Spleen (tissue), 11 donors: ENCODE data around the gene RND1. TPM values are rescaled to one million over a fixed set of nuclear protein-coding genes. Genes with fewer than 3 reads are reported as not detected.
A peak's percentile ranks its signal among the peaks of the same experiment; 100 is the strongest.

ENCODE experiments used
- DNase-seq: peaks from one replicate; pipeline ENCODE4 v3.0.0-alpha.2; 2020
- H3K27ac ChIP-seq, 8 donors: fragments of 200-600 bp; sonication (generic) in 7 of 8; 1 replicate in 4 of 8; 2 replicates in 4 of 8; pipeline versions ENCODE4 v1.5.0 to v1.8.0; 2016 to 2021; ENCODE audit warnings: inconsistent platforms in 4 of 8, mild to moderate bottlenecking in 4 of 8, moderate library complexity in 1 of 8
- H3K27me3 ChIP-seq, 7 donors: fragments of 200-600 bp; sonication (generic) in 6 of 7; replicated peaks in 1 of 7; 1 replicate in 4 of 7; 2 replicates in 3 of 7; pipeline versions ENCODE4 v1.5.0 to v1.8.0; 2016 to 2021; ENCODE audit warnings: inconsistent platforms in 3 of 7, mild to moderate bottlenecking in 1 of 7
- H3K36me3 ChIP-seq, 6 donors: fragments of 200-600 bp; sonication (generic) in 5 of 6; 1 replicate in 4 of 6; 2 replicates in 2 of 6; pipeline versions ENCODE4 v1.5.0 to v1.8.0; 2016 to 2021; ENCODE audit warnings: inconsistent platforms in 2 of 6
- H3K4me1 ChIP-seq, 6 donors: fragments of 200-600 bp; sonication (generic) in 5 of 6; 1 replicate in 3 of 6; 2 replicates in 3 of 6; pipeline versions ENCODE4 v1.5.0 to v1.8.0; 2016 to 2021; ENCODE audit warnings: inconsistent platforms in 3 of 6
- H3K4me3 ChIP-seq, 8 donors: fragments of 200-600 bp; sonication (generic) in 7 of 8; 1 replicate in 4 of 8; 2 replicates in 4 of 8; pipeline versions ENCODE4 v1.5.0 to v1.8.0; 2016 to 2021; ENCODE audit warnings: inconsistent platforms in 4 of 8, mild to moderate bottlenecking in 4 of 8, moderate library complexity in 2 of 8
- H3K9me3 ChIP-seq, 8 donors: fragments of 200-600 bp; sonication (generic) in 7 of 8; 1 replicate in 4 of 8; 2 replicates in 4 of 8; pipeline versions ENCODE4 v1.5.0 to v1.8.0; 2016 to 2021; ENCODE audit warnings: inconsistent platforms in 4 of 8
- POLR2A ChIP-seq, 3 donors: fragments of 450-650 bp; IDR thresholded peaks; one replicate each; pipeline ENCODE4 v1.5.1; 2017; ENCODE audit warnings: antibody characterized with exemption in 3 of 3, mild to moderate bottlenecking in 1 of 3
- POLR2AphosphoS5 ChIP-seq, 3 donors: sonication (generic); formaldehyde crosslinking; IDR thresholded peaks; one replicate each; pipeline ENCODE4 v1.5.1; 2017; ENCODE audit warnings: antibody characterized with exemption in 3 of 3
- WGBS, 5 donors: extraction: QIAGEN DNeasy Blood & Tissue Kit in 3 of 5; methylation state at CpG; one replicate each; pipeline versions ENCODE4 v1.1.5 to v1.1.7; 2013 to 2018; 5-methylcytosine and 5-hydroxymethylcytosine counted together
- intact Hi-C: fragments of 100-400 bp; cut with DNase I; formaldehyde crosslinking; loops from one replicate; pipeline ENCODE4 v1.15.0; 2023; ENCODE audit warnings: low total_unique reads
- polyA plus RNA-seq, 3 donors: library from polyadenylated mRNA; stranded (reverse); fragments of 200-250 nt; gene quantifications; one replicate each; pipeline ENCODE4 v1.2.1, GENCODE V29; 2013
- total RNA-seq, 7 donors: library from RNA; depleted of rRNA in 3 of 7; stranded (reverse); fragments of >200 nt in 3 of 7; fragmentation: NEBNext Ultra II Directional in 4 of 7; extraction: Animal tissue kit (Norgen Biotek cat#: 25700) in 4 of 7; gene quantifications; one replicate each; pipeline versions ENCODE4 v1.1.0 to v1.2.1, GENCODE V29; 2016 to 2021
- TF ChIP-seq, protein P1 (sequence below), 11 experiments: fragments of 200-600 bp in 7 of 11; fragments of 450-650 bp in 4 of 11; sonication (generic) in 4 of 11; IDR thresholded peaks in 8 of 11; conservative IDR thresholded peaks in 3 of 11; 1 replicate in 7 of 11; 2 replicates in 4 of 11; pipeline versions ENCODE4 v1.4.0 to v1.8.0; 2016 to 2021; ENCODE audit warnings: antibody characterized with exemption in 11 of 11, inconsistent platforms in 4 of 11, mild to moderate bottlenecking in 1 of 11
- donor health status: healthy with polysubstance abuse.
- donor health status: DM: no; HTN: no; CAD: no; lungs with moderate emphysema.
- donor health status: DM: no; HTN: no; CAD: no.
- donor health status: Bipolar disorder and iron deficiency.
- donor health status: healthy.
- donor health status: DM: no; HTN: no; CAD: no.
- donor health status: DM: yes; HTN: yes; CAD: no.

The RND1 gene
- total and polyA plus RNA-seq, 10 donors = 0.65 to 3.0 (median 1.0) TPM

DNA sequence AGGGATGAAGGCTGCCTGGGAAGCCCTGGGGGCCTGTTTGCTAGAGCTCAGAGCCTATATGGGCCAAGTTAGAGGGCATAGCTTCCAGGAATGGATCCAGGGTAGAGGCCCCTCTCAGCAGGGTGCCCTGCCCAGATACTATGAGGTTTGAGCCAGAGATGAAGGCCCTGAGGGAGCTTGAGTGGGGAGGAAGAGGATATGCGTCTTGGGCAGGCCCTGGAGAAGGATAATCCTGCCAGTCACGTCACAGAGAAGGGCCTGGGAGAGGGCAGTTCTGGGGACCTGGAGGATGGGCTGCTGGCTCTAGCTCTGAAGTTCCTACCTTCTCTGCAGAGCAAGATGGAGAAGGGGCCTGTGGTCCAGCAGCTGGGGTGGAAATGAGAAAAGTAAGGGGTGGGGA is 53.3 kb downstream of the RND1 start:
- peaks cover 0 to 21% (median 5%) of the 10 kb centered on the region in 7 donors for H3K27me3 ChIP-seq
- no peaks in the 10 kb centered on the region for H3K36me3 ChIP-seq
- TF ChIP-seq POLR2A (IDR thresholded peaks at IDR 0.05) = no peak
- no peak for TF ChIP-seq POLR2AphosphoS5 (IDR thresholded peaks at IDR 0.05)
- TF ChIP-seq, protein P1, sequence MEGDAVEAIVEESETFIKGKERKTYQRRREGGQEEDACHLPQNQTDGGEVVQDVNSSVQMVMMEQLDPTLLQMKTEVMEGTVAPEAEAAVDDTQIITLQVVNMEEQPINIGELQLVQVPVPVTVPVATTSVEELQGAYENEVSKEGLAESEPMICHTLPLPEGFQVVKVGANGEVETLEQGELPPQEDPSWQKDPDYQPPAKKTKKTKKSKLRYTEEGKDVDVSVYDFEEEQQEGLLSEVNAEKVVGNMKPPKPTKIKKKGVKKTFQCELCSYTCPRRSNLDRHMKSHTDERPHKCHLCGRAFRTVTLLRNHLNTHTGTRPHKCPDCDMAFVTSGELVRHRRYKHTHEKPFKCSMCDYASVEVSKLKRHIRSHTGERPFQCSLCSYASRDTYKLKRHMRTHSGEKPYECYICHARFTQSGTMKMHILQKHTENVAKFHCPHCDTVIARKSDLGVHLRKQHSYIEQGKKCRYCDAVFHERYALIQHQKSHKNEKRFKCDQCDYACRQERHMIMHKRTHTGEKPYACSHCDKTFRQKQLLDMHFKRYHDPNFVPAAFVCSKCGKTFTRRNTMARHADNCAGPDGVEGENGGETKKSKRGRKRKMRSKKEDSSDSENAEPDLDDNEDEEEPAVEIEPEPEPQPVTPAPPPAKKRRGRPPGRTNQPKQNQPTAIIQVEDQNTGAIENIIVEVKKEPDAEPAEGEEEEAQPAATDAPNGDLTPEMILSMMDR (IDR thresholded peaks at IDR 0.05 in 8 of 11, conservative IDR thresholded peaks at IDR 0.05 in 3 of 11) = no peak
- WGBS, 5 donors = 55 to 76% (median 65%) methylated on average over 2 of the region's 2 CpGs
- intact Hi-C loops = no loop called here
- H3K9me3 ChIP-seq = no peaks in the 10 kb centered on the region
- peaks cover 2 to 62% (median 36%) of the 10 kb centered on the region in 6 donors for H3K4me1 ChIP-seq
- DNase-seq = no peak
- H3K27ac ChIP-seq = peak overlapping the region in 2 of 8 donors; percentile 29 to 46
- H3K4me3 ChIP-seq = no peak overlapping the region

DNA sequence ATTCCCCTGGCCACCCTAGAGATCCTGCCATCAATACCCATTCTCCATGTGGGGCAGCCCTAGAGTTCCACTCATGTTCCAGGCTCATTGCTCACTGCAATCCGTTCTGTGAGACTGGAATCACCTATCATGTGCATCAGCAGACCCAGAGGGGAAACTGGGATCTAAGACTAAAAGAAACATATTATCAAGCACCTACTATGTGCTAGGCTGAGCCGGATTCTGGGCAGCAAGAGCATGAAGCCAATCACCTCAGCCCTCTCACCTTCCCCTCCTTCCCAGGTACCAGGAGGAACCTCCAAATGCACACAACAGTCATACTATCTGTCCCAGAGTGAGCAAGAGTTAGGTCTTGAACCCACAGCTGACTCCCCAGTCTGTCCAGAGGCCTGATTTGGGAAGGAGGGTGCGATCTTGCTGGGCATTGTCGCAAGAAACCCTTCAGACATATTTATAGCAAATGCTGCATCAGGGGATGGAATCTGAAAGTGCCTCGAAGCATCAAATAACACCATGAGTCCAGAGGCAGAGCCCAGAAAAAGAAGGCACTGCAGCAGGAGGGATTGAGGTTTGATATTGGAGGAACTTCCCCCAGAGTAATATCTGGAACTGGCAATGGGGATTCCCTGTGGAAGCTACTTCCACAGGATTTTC is 54.1 kb downstream of the RND1 start:
- Histone ChIP-seq H3K36me3 (no peaks in the 10 kb centered on the region), H3K27me3 (peaks cover 0 to 12% (median 0%) of the 10 kb centered on the region in 7 donors), H3K9me3 (no peaks in the 10 kb centered on the region), H3K4me3 (no peak overlapping the region), H3K4me1 (peaks cover 2 to 54% (median 33%) of the 10 kb centered on the region in 6 donors), H3K27ac (peak overlapping the region in 5 of 8 donors; percentile 9 to 51 (median 14))
- TF ChIP-seq POLR2A (IDR thresholded peaks at IDR 0.05) = no peak
- no peak for TF ChIP-seq POLR2AphosphoS5 (IDR thresholded peaks at IDR 0.05)
- TF ChIP-seq, protein P1 (IDR thresholded peaks at IDR 0.05 in 8 of 11, conservative IDR thresholded peaks at IDR 0.05 in 3 of 11) = no peak
- DNase-seq = no peak
- WGBS, 5 donors = 76 to 89% (median 87%) methylated on average over 5 of the region's 5 CpGs
- intact Hi-C loops = no loop called here

DNA sequence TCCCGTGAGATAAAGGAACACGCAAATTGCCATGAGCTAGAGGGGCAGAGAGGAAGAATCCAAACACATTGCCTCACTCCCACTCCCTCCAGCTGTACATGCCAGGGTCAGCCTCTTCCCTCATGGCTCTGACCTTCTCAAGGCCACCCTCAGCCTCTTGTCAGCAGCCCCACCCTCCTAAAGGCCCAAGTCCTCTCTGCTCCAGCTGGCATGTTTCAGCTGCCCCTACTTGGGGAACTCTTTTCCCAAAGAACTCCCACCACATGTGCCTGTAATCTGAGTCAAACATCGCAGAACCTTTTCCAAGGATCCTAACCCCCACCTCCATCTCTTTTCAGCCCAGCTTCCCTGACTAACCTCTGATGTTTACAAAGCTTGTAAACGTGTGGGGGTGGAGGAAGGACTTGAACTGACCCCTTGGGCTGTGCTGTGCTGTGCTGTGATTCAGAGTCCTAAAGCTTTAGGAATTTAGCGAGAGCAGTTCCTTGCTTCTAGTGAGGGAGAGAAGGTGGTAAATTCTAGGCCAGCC is 54.7 kb downstream of the RND1 start:
- TF ChIP-seq, protein P1 (IDR thresholded peaks at IDR 0.05 in 8 of 11, conservative IDR thresholded peaks at IDR 0.05 in 3 of 11) = no peak
- TF ChIP-seq POLR2A (IDR thresholded peaks at IDR 0.05) = no peak
- TF ChIP-seq POLR2AphosphoS5 (IDR thresholded peaks at IDR 0.05) = peak in 2 of 3 donors; percentile 6 to 36
- Histone ChIP-seq H3K36me3 (no peaks in the 10 kb centered on the region), H3K4me1 (peaks cover 2 to 48% (median 29%) of the 10 kb centered on the region in 6 donors), H3K27me3 (peaks cover 0 to 6% (median 0%) of the 10 kb centered on the region in 7 donors), H3K4me3 (no peak overlapping the region), H3K27ac (peak overlapping the region in 5 of 8 donors; percentile 1 to 51 (median 28)), H3K9me3 (no peaks in the 10 kb centered on the region)
- intact Hi-C loops = no loop called here
- DNase-seq = no peak
- 62 to 74% (median 68%) methylated on average over 5 of the region's 5 CpGs for WGBS, 5 donors

DNA sequence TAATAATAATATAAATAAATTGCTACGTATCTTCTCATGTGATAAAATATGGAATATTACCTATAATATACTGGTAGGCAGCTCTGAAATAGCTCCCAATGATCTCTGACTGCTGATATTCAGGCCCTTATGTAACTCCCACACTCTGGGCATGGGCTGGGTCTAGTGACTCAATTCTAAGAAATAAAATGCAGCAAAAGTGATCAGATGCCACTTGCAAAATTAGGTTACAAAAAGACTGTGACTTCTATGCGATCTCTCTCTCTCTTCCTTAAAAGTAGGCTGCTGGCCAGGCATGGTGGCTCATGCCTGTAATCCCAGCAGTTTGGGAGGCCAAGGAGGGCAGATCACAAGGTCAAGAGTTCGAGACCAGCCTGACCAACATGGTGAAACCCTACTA is 57.7 kb downstream of the RND1 start:
- H3K27me3 ChIP-seq = no peaks in the 10 kb centered on the region
- H3K36me3 ChIP-seq = no peaks in the 10 kb centered on the region
- WGBS, 5 donors = 78 to 93% (median 89%) methylated on average over 3 of the region's 3 CpGs
- DNase-seq = no peak
- TF ChIP-seq, protein P1 (IDR thresholded peaks at IDR 0.05 in 8 of 11, conservative IDR thresholded peaks at IDR 0.05 in 3 of 11) = no peak
- TF ChIP-seq POLR2A (IDR thresholded peaks at IDR 0.05) (no peak), POLR2AphosphoS5 (IDR thresholded peaks at IDR 0.05) (no peak)
- no peaks in the 10 kb centered on the region for H3K9me3 ChIP-seq
- intact Hi-C loops = no loop called here
- H3K4me3 ChIP-seq = no peak overlapping the region
- peaks cover 0 to 19% (median 7%) of the 10 kb centered on the region in 6 donors for H3K4me1 ChIP-seq
- no peak overlapping the region for H3K27ac ChIP-seq
